K562 (cell line): ENCODE results near the gene HIPK2. TPM values are rescaled to one million over a fixed set of nuclear protein-coding genes. Genes with fewer than 3 reads are reported as not detected.

Experiments used
- ARID3A ChIP-seq: IDR thresholded peaks from 2 replicates; pipeline ENCODE4 v1.6.1; 2012; ENCODE audit warnings: low read depth, low read length, improper control_type of control experiment, borderline replicate concordance
- ARID3B ChIP-seq: fragments of 250-450 bp; sonication (Bioruptor Pico); IDR thresholded peaks from 2 replicates; pipeline ENCODE4 v1.4.0; 2020; ENCODE audit warnings: borderline replicate concordance
- BCLAF1 ChIP-seq, 2 experiments: fragments of 450-650 bp in 1 of 2; IDR thresholded peaks; 2 replicates each; pipeline ENCODE4 v1.6.1; 2011 to 2017; ENCODE audit warnings: low read depth in 2 of 2, antibody characterized with exemption in 1 of 2, borderline replicate concordance in 1 of 2, low read length in 1 of 2, mild to moderate bottlenecking in 1 of 2, mixed read lengths in 1 of 2; ENCODE audit not compliant: control insufficient read depth in 1 of 2
- CBFA2T3 ChIP-seq: fragments of 450-650 bp; IDR thresholded peaks from 2 replicates; pipeline ENCODE4 v1.6.1; 2017
- CHCHD3 ChIP-seq: fragments of 250-450 bp; sonication (Bioruptor Pico); IDR thresholded peaks from 2 replicates; pipeline ENCODE4 v2.1.2; 2022; ENCODE audit warnings: mild to moderate bottlenecking
- DACH1 ChIP-seq: fragments of 450-650 bp; IDR thresholded peaks from 2 replicates; pipeline ENCODE4 v1.6.1; 2018; ENCODE audit not compliant: partially characterized antibody
- ERF ChIP-seq: fragments of 450-650 bp; formaldehyde crosslinking; IDR thresholded peaks from 2 replicates; pipeline ENCODE4 v1.4.0; 2020; ENCODE audit warnings: mild to moderate bottlenecking, mixed read lengths
- MXD1 ChIP-seq: fragments of 250-450 bp; sonication (Bioruptor Pico); IDR thresholded peaks from 2 replicates; pipeline ENCODE4 v1.8.0; 2021; ENCODE audit warnings: borderline replicate concordance, mild to moderate bottlenecking, moderate library complexity; ENCODE audit not compliant: poor library complexity, severe bottlenecking
- NBN ChIP-seq: fragments of 450-650 bp; IDR thresholded peaks from 2 replicates; pipeline ENCODE4 v1.6.1; 2016; ENCODE audit warnings: low read depth, mild to moderate bottlenecking
- NFYB ChIP-seq: IDR thresholded peaks from 2 replicates; pipeline ENCODE4 v1.6.1; 2011; ENCODE audit warnings: mild to moderate bottlenecking, moderate library complexity; ENCODE audit not compliant: insufficient read length; ENCODE audit errors: extremely low read depth
- PTBP1 ChIP-seq: fragments of 200-400 bp; formaldehyde crosslinking; IDR thresholded peaks from 2 replicates; pipeline ENCODE4 v1.6.1; 2017; ENCODE audit warnings: low read depth, low read length
- RBFOX2 ChIP-seq: fragments of 200-400 bp; formaldehyde crosslinking; IDR thresholded peaks from 2 replicates; pipeline ENCODE4 v1.6.1; 2017; ENCODE audit warnings: low read depth, mild to moderate bottlenecking, low read length, moderate library complexity
- RBM17 ChIP-seq: fragments of 200-400 bp; formaldehyde crosslinking; IDR thresholded peaks from 2 replicates; pipeline ENCODE4 v1.6.1; 2017; ENCODE audit warnings: low read depth, mild to moderate bottlenecking, low read length, borderline replicate concordance
- RFX1 ChIP-seq: fragments of 450-650 bp; IDR thresholded peaks from 2 replicates; pipeline ENCODE4 v1.6.1; 2016; ENCODE audit warnings: mild to moderate bottlenecking, moderate library complexity
- RHOXF2B ChIP-seq: fragments of 250-450 bp; sonication (Bioruptor Pico); conservative IDR thresholded peaks from 2 replicates; pipeline ENCODE4 v1.5.1; 2021
- SREBF1 ChIP-seq: fragments of 150-350 bp; IDR thresholded peaks from 2 replicates; pipeline ENCODE4 v1.6.1; 2014; ENCODE audit warnings: antibody characterized with exemption, low read depth, low read length, borderline replicate concordance
- STAT5A ChIP-seq: IDR thresholded peaks from 2 replicates; pipeline ENCODE4 v1.6.1; 2012; ENCODE audit warnings: low read length, inconsistent platforms, borderline replicate concordance
- TAF7 ChIP-seq: fragments of 450-650 bp; IDR thresholded peaks from 2 replicates; pipeline ENCODE4 v1.6.1; 2016; ENCODE audit warnings: missing genetic modification characterization, missing compliant biosample characterization
- TBL1XR1 ChIP-seq, 2 experiments: IDR thresholded peaks; 2 replicates each; pipeline ENCODE4 v1.6.1; 2012; ENCODE audit warnings: improper control_type of control experiment in 2 of 2, low read length in 2 of 2, mild to moderate bottlenecking in 1 of 2
- TGIF2 ChIP-seq: sonication (generic); formaldehyde crosslinking; IDR thresholded peaks from 2 replicates; pipeline ENCODE4 v1.8.1; 2022; ENCODE audit warnings: mild to moderate bottlenecking, missing genetic modification reagents, moderate library complexity
- ZBTB26 ChIP-seq: fragments of 450-650 bp; formaldehyde crosslinking; IDR thresholded peaks from 2 replicates; pipeline ENCODE4 v1.4.0; 2022; ENCODE audit warnings: missing genetic modification characterization
- polyA plus RNA-seq, 8 experiments: library from polyadenylated mRNA; depleted of rRNA in 4 of 8; stranded (reverse) in 5 of 8; unstranded in 3 of 8; fragments of >200 nt; fragmentation: Nextera tagmentation in 2 of 8; fragmentation: Illumina TruSeq in 1 of 8; extraction: Ambion mirVana in 2 of 8; extraction: Trizol in 1 of 8; gene quantifications; 2 replicates each; pipeline versions ENCODE4 v1.2.1 to v1.2.3, GENCODE V29; 2011 to 2014; ENCODE audit warnings: inconsistent platforms in 1 of 8, missing spikeins in 1 of 8
- total RNA-seq, 7 experiments: library from RNA; depleted of rRNA in 6 of 7; stranded (reverse); fragments of >200 nt in 6 of 7; fragmentation: Illumina TruSeq in 2 of 7; extraction: Trizol in 2 of 7; gene quantifications; 2 replicates each; pipeline versions ENCODE4 v1.2.1 to v1.2.3, GENCODE V29; 2011 to 2021; ENCODE audit warnings: low replicate concordance in 1 of 7

HIPK2 gene
- total and polyA plus RNA-seq, 9 of the 15 experiments (the other 6 are each of a cell fraction or from before 2014, with no cell fraction given): 0.69 to 19.8 (median 5.1) TPM

GRCh38 chr7:139776486-139777132 is 1.2 kb downstream of the HIPK2 start (continued):
- TF ChIP-seq ZBTB26 (CRISPR knock-in tag) (no peak), PTBP1 (no peak), RBFOX2 (no peak), ARID3A (no peak), NFYB (no peak), SREBF1 (no peak), STAT5A (no peak), BCLAF1 (IDR thresholded peaks at IDR 0.05; ENCODE audit: borderline replicate concordance in 1 of 2, control insufficient read depth in 1 of 2, low read depth in 2 of 2, low read length in 1 of 2) (no peak), ERF (CRISPR knock-in tag) (no peak), CHCHD3 (no peak), TGIF2 (CRISPR knock-in tag) (no peak), RBM17 (no peak), TAF7 (no peak), CBFA2T3 (no peak), ARID3B (CRISPR knock-in tag) (no peak), TBL1XR1 (IDR thresholded peaks at IDR 0.05; ENCODE audit: low read length in 2 of 2) (no peak), DACH1 (no peak), RFX1 (no peak), MXD1 (CRISPR knock-in tag) (no peak), RHOXF2B (no peak), NBN (peak; percentile 13; the same call in 1 of the 2 replicates)
